NT2/D1 (cell line): ENCODE data around the gene ADAMTS16.

Experiments used
- YY1 ChIP-seq: IDR thresholded peaks from 2 replicates; pipeline ENCODE4 v1.6.1; 2011; ENCODE audit not compliant: insufficient read length, insufficient read depth
- ZNF274 ChIP-seq: IDR thresholded peaks from 2 replicates; pipeline ENCODE4 v1.6.1; 2011; ENCODE audit warnings: mild to moderate bottlenecking, low read depth, low read length

- TF ChIP-seq YY1 (no peak), ZNF274 (no peak)
Measured at GRCh38 chr5:5126444-5126843, 13.7 kb upstream of the ADAMTS16 start.
